ENCODE measurements around the gene MED13L. TPM values are rescaled to one million over a fixed set of nuclear protein-coding genes. Genes with fewer than 3 reads are reported as not detected.

The MED13L gene
- total RNA-seq, 1 experiment from 2014 or later = 89.0 TPM

GRCh38 chr12:116263431-116263830 is 14.1 kb downstream of the MED13L start:
- no peak overlapping the region for H3K27ac Mint-ChIP-seq (ENCODE audit: unreplicated experiment)
- H3K27me3 Mint-ChIP-seq (ENCODE audit: unreplicated experiment) = no peaks in the 10 kb centered on the region
- no peaks in the 10 kb centered on the region for H3K36me3 Mint-ChIP-seq (ENCODE audit: insufficient read depth, unreplicated experiment)
- H3K9me3 Mint-ChIP-seq (ENCODE audit: low read depth, unreplicated experiment) = no peaks in the 10 kb centered on the region
- BruUV-seq (replicated peaks) = no TSS peak
- CTCF ChIA-PET = interaction anchor here (1.6 kb wide), 1 partner anchor 18 kb away, joined by 3 read pairs; no protein-coding TSS in a partner anchor
- intact Hi-C loops (cut with micrococcal nuclease; ENCODE audit: unreplicated experiment) = no loop called here
- no peak for DNase-seq
- H3K4me1 Mint-ChIP-seq (ENCODE audit: low read depth, unreplicated experiment) = peaks cover 9% of the 10 kb centered on the region
- no peak overlapping the region for H3K4me3 Mint-ChIP-seq (ENCODE audit: low read depth, unreplicated experiment)
- no peak for TF ChIP-seq CTCF (IDR thresholded peaks at IDR 0.05; ENCODE audit: unreplicated experiment)

GRCh38 chr12:116262741-116263140 is 14.8 kb downstream of the MED13L start:
- Mint-ChIP-seq H3K4me1 (ENCODE audit: low read depth, unreplicated experiment) (peaks cover 9% of the 10 kb centered on the region), H3K4me3 (ENCODE audit: low read depth, unreplicated experiment) (no peak overlapping the region), H3K27ac (ENCODE audit: unreplicated experiment) (no peak overlapping the region), H3K36me3 (ENCODE audit: insufficient read depth, unreplicated experiment) (no peaks in the 10 kb centered on the region), H3K27me3 (ENCODE audit: unreplicated experiment) (no peaks in the 10 kb centered on the region), H3K9me3 (ENCODE audit: low read depth, unreplicated experiment) (no peaks in the 10 kb centered on the region)
- TF ChIP-seq CTCF (IDR thresholded peaks at IDR 0.05; ENCODE audit: unreplicated experiment) = no peak
- no TSS peak for BruUV-seq (replicated peaks)
- intact Hi-C loops (cut with micrococcal nuclease; ENCODE audit: unreplicated experiment) = no loop called here
- CTCF ChIA-PET = interaction anchor here (1.6 kb wide), 1 partner anchor 18 kb away, joined by 3 read pairs; no protein-coding TSS in a partner anchor
- no peak for DNase-seq

- CTCF ChIA-PET = interaction anchor here (0.7 kb wide), 2 partner anchors 16 to 97 kb away, joined by 5 read pairs; no protein-coding TSS in a partner anchor
- BruUV-seq (replicated peaks) = no TSS peak
- H3K27ac Mint-ChIP-seq (ENCODE audit: unreplicated experiment) = no peak overlapping the region
- intact Hi-C loops (cut with micrococcal nuclease; ENCODE audit: unreplicated experiment) = no loop called here
- peaks cover 9% of the 10 kb centered on the region for H3K4me1 Mint-ChIP-seq (ENCODE audit: low read depth, unreplicated experiment)
- no peak overlapping the region for H3K4me3 Mint-ChIP-seq (ENCODE audit: low read depth, unreplicated experiment)
- DNase-seq = no peak
- no peak for TF ChIP-seq CTCF (IDR thresholded peaks at IDR 0.05; ENCODE audit: unreplicated experiment)
- H3K36me3 Mint-ChIP-seq (ENCODE audit: insufficient read depth, unreplicated experiment) = no peaks in the 10 kb centered on the region
- no peaks in the 10 kb centered on the region for H3K9me3 Mint-ChIP-seq (ENCODE audit: low read depth, unreplicated experiment)
- no peaks in the 10 kb centered on the region for H3K27me3 Mint-ChIP-seq (ENCODE audit: unreplicated experiment)
Measured at GRCh38 chr12:116261525-116262100, 15.9 kb downstream of the MED13L start.

- BruUV-seq (replicated peaks) = no TSS peak
- Mint-ChIP-seq H3K9me3 (ENCODE audit: low read depth, unreplicated experiment) (no peaks in the 10 kb centered on the region), H3K27me3 (ENCODE audit: unreplicated experiment) (no peaks in the 10 kb centered on the region), H3K27ac (ENCODE audit: unreplicated experiment) (no peak overlapping the region), H3K36me3 (ENCODE audit: insufficient read depth, unreplicated experiment) (no peaks in the 10 kb centered on the region), H3K4me1 (ENCODE audit: low read depth, unreplicated experiment) (peaks cover 12% of the 10 kb centered on the region), H3K4me3 (ENCODE audit: low read depth, unreplicated experiment) (no peak overlapping the region)
- intact Hi-C loops (cut with micrococcal nuclease; ENCODE audit: unreplicated experiment) = no loop called here
- CTCF ChIA-PET = interaction anchor here (0.5 kb wide), 1 partner anchor 99 kb away, joined by 3 read pairs; no protein-coding TSS in a partner anchor
- no peak for DNase-seq
- TF ChIP-seq CTCF (IDR thresholded peaks at IDR 0.05; ENCODE audit: unreplicated experiment) = no peak
Measured at GRCh38 chr12:116259800-116260577, 17.5 kb downstream of the MED13L start.
